ENCODE measurements around the gene TBATA. TPM values are rescaled to one million over a fixed set of nuclear protein-coding genes. Genes with fewer than 3 reads are reported as not detected.
A peak's percentile ranks its signal among the peaks of the same experiment; 100 is the strongest.

TBATA gene
- total RNA-seq, 1 donor from 2014 or later, result not detected

- peaks cover 6% of the 10 kb centered on the region for H3K27me3 Mint-ChIP-seq (ENCODE audit: unreplicated experiment)
- no peak for TF ChIP-seq CTCF (IDR thresholded peaks at IDR 0.05; ENCODE audit: partially characterized antibody, unreplicated experiment)
- no peak overlapping the region for H3K4me3 Mint-ChIP-seq (ENCODE audit: unreplicated experiment)
- no peaks in the 10 kb centered on the region for H3K36me3 Mint-ChIP-seq (ENCODE audit: unreplicated experiment)
- no peak overlapping the region for H3K27ac Mint-ChIP-seq (ENCODE audit: unreplicated experiment)
- H3K4me1 Mint-ChIP-seq (ENCODE audit: low read depth, unreplicated experiment), result peaks cover 15% of the 10 kb centered on the region
- DNase-seq, result no peak
- H3K9me3 Mint-ChIP-seq (ENCODE audit: unreplicated experiment), result peaks cover 12% of the 10 kb centered on the region
Observed at GRCh38 chr10:70730955-70731354, 54.2 kb downstream of the TBATA start.

- H3K36me3 Mint-ChIP-seq (ENCODE audit: unreplicated experiment), result no peaks in the 10 kb centered on the region
- H3K4me1 Mint-ChIP-seq (ENCODE audit: low read depth, unreplicated experiment), result peaks cover 15% of the 10 kb centered on the region
- peaks cover 6% of the 10 kb centered on the region for H3K27me3 Mint-ChIP-seq (ENCODE audit: unreplicated experiment)
- no peak for TF ChIP-seq CTCF (IDR thresholded peaks at IDR 0.05; ENCODE audit: partially characterized antibody, unreplicated experiment)
- peaks cover 12% of the 10 kb centered on the region for H3K9me3 Mint-ChIP-seq (ENCODE audit: unreplicated experiment)
- H3K27ac Mint-ChIP-seq (ENCODE audit: unreplicated experiment), result peak overlapping the region; percentile 25
- DNase-seq, result no peak
- no peak overlapping the region for H3K4me3 Mint-ChIP-seq (ENCODE audit: unreplicated experiment)
Observed at GRCh38 chr10:70729763-70730357, 55.3 kb downstream of the TBATA start.

GRCh38 chr10:70728328-70728727 is 56.8 kb downstream of the TBATA start:
- H3K36me3 Mint-ChIP-seq (ENCODE audit: unreplicated experiment), result no peaks in the 10 kb centered on the region
- no peak overlapping the region for H3K27ac Mint-ChIP-seq (ENCODE audit: unreplicated experiment)
- DNase-seq, result no peak
- H3K4me1 Mint-ChIP-seq (ENCODE audit: low read depth, unreplicated experiment), result peaks cover 17% of the 10 kb centered on the region
- no peak for TF ChIP-seq CTCF (IDR thresholded peaks at IDR 0.05; ENCODE audit: partially characterized antibody, unreplicated experiment)
- no peak overlapping the region for H3K4me3 Mint-ChIP-seq (ENCODE audit: unreplicated experiment)
- peaks cover 4% of the 10 kb centered on the region for H3K27me3 Mint-ChIP-seq (ENCODE audit: unreplicated experiment)
- H3K9me3 Mint-ChIP-seq (ENCODE audit: unreplicated experiment), result peaks cover 12% of the 10 kb centered on the region

GRCh38 chr10:70726909-70727495 is 58.2 kb downstream of the TBATA start:
- Mint-ChIP-seq H3K4me3 (ENCODE audit: unreplicated experiment) (no peak overlapping the region), H3K36me3 (ENCODE audit: unreplicated experiment) (no peaks in the 10 kb centered on the region), H3K27me3 (ENCODE audit: unreplicated experiment) (peaks cover 2% of the 10 kb centered on the region), H3K4me1 (ENCODE audit: low read depth, unreplicated experiment) (peaks cover 17% of the 10 kb centered on the region), H3K9me3 (ENCODE audit: unreplicated experiment) (peaks cover 11% of the 10 kb centered on the region), H3K27ac (ENCODE audit: unreplicated experiment) (no peak overlapping the region)
- no peak for DNase-seq
- no peak for TF ChIP-seq CTCF (IDR thresholded peaks at IDR 0.05; ENCODE audit: partially characterized antibody, unreplicated experiment)

GRCh38 chr10:70723771-70724170 is 61.4 kb downstream of the TBATA start:
- no peak overlapping the region for H3K27ac Mint-ChIP-seq (ENCODE audit: unreplicated experiment)
- peaks cover 9% of the 10 kb centered on the region for H3K4me1 Mint-ChIP-seq (ENCODE audit: low read depth, unreplicated experiment)
- H3K9me3 Mint-ChIP-seq (ENCODE audit: unreplicated experiment), result peaks cover 9% of the 10 kb centered on the region
- no peak for DNase-seq
- TF ChIP-seq CTCF (IDR thresholded peaks at IDR 0.05; ENCODE audit: partially characterized antibody, unreplicated experiment), result no peak
- H3K27me3 Mint-ChIP-seq (ENCODE audit: unreplicated experiment), result peaks cover 2% of the 10 kb centered on the region
- no peak overlapping the region for H3K4me3 Mint-ChIP-seq (ENCODE audit: unreplicated experiment)
- H3K36me3 Mint-ChIP-seq (ENCODE audit: unreplicated experiment), result no peaks in the 10 kb centered on the region
